ENCODE measurements around the gene RELN. TPM values are rescaled to one million over a fixed set of nuclear protein-coding genes. Genes with fewer than 3 reads are reported as not detected.

Gene RELN
- total and polyA plus RNA-seq, 2 of the 13 experiments (the other 11 are each of a cell fraction or from before 2014, with no cell fraction given): 315 to 332 TPM

DNA sequence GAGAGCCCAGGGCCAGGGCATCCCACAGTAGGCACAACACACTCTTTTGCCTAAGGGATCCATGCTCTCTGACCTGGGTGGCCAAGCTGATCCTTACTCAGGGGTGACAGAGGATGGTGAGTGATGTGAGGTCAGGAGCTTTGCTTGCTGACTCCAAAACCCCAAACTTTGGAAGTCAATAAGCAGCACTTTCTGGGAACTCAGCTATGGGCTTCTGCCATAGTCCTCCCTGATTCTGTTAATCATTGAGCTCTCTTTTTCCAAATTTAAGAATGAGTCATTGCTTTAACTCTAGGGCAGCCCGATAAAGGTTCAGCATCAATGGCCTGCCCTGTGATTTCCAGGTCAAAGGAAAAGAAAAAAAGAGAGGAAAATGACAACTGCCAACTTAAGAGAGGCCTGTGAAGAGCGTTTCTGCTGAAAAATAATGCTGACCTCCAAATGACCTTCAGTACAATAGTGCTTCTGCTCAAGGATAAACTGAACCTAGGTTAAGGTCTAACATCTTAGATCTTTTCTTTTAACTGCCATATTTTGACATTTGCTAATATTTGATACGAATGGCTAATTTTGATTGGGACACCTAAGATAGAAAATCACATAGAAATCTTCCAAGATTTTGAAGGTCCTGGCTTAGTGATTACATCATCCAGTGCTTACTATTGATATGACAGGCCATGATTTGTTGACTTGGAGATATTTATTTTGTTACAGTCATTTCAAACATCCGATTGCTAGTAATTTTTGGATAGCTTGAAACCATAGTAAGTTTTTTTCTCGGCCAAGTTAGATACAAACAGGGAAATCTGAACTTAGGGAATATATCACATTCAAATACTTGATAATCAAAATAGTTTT is 20.8 kb upstream of the RELN start (continued):
- TF ChIP-seq ETS1 (CRISPR knock-in tag; IDR thresholded peaks at IDR 0.05) (no peak), GTF2F1 (IDR thresholded peaks at IDR 0.05; ENCODE audit: low read length) (no peak), ZNF292 (CRISPR knock-in tag; IDR thresholded peaks at IDR 0.05; ENCODE audit: borderline replicate concordance, low read depth) (peak; percentile 52; the same call in 1 of the 2 replicates), RFX5 (IDR thresholded peaks at IDR 0.05; ENCODE audit: low read depth, low read length) (no peak), ERF (CRISPR knock-in tag; IDR thresholded peaks at IDR 0.05) (peak; percentile 27; the same call in 1 of the 2 replicates), MBD4 (IDR thresholded peaks at IDR 0.05; ENCODE audit: borderline replicate concordance, low read length) (no peak), ATAD3A (CRISPR knock-in tag; IDR thresholded peaks at IDR 0.05) (no peak), HNRNPK (IDR thresholded peaks at IDR 0.05; ENCODE audit: low read depth, low read length, poor library complexity, severe bottlenecking) (no peak), ZNF713 (CRISPR knock-in tag; IDR thresholded peaks at IDR 0.05) (no peak), MAF1 (CRISPR knock-in tag; IDR thresholded peaks at IDR 0.05; ENCODE audit: borderline replicate concordance) (no peak), ZSCAN25 (CRISPR knock-in tag; IDR thresholded peaks at IDR 0.05) (no peak), ZHX2 (IDR thresholded peaks at IDR 0.05; ENCODE audit: low read depth) (no peak), ZHX2 (CRISPR knock-in tag; IDR thresholded peaks at IDR 0.05; ENCODE audit: borderline replicate concordance) (no peak), ZNF782 (CRISPR knock-in tag; IDR thresholded peaks at IDR 0.05; ENCODE audit: borderline replicate concordance) (no peak), PRMT3 (CRISPR knock-in tag; IDR thresholded peaks at IDR 0.05; ENCODE audit: borderline replicate concordance, low read depth) (no peak), EZH2 (conservative IDR thresholded peaks at IDR 0.05; ENCODE audit: low read depth, low read length) (no peak)
- TF ChIP-seq, protein P1, sequence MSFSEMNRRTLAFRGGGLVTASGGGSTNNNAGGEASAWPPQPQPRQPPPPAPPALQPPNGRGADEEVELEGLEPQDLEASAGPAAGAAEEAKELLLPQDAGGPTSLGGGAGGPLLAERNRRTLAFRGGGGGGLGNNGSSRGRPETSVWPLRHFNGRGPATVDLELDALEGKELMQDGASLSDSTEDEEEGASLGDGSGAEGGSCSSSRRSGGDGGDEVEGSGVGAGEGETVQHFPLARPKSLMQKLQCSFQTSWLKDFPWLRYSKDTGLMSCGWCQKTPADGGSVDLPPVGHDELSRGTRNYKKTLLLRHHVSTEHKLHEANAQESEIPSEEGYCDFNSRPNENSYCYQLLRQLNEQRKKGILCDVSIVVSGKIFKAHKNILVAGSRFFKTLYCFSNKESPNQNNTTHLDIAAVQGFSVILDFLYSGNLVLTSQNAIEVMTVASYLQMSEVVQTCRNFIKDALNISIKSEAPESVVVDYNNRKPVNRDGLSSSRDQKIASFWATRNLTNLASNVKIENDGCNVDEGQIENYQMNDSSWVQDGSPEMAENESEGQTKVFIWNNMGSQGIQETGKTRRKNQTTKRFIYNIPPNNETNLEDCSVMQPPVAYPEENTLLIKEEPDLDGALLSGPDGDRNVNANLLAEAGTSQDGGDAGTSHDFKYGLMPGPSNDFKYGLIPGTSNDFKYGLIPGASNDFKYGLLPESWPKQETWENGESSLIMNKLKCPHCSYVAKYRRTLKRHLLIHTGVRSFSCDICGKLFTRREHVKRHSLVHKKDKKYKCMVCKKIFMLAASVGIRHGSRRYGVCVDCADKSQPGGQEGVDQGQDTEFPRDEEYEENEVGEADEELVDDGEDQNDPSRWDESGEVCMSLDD (CRISPR knock-in tag; IDR thresholded peaks at IDR 0.05; ENCODE audit: borderline replicate concordance): no peak
